Measurements from ENCODE around the gene PIMREG. TPM values are rescaled to one million over a fixed set of nuclear protein-coding genes. Genes with fewer than 3 reads are reported as not detected.

The PIMREG gene
- polyA plus RNA-seq, 6 donors from 2014 or later: not detected

DNA sequence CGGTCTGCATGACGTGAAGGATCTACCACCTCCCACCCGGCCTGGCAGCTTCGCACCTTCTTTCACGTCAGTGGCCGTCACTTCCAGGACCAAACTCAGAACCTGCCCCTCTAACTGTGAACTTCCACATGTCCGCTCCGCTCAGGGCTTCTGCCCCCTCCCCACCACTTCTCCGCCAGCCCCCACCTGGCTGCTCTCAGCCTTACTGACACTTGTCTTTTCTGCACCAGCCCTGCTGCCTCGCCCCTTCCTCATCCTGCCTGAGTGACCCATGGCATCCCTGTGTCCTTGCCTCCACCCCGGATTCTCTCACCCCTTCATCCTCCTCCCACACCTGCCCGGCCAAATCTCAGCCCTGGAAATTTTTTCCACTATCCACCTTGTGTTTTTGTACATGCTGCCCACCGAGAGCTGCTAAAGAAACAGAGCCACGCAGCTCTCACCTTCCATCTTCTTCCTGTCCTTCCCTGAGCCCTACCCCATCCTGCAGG is 14.2 kb downstream of the PIMREG start:
- Mint-ChIP-seq H3K27ac (no peak overlapping the region), H3K36me3 (no peaks in the 10 kb centered on the region), H3K27me3 (no peaks in the 10 kb centered on the region), H3K4me1 (peaks cover 17 to 23% (median 18%) of the 10 kb centered on the region in 3 donors), H3K9me3 (no peaks in the 10 kb centered on the region), H3K4me3 (no peak overlapping the region)
- DNase-seq: no peak
- ATAC-seq (ENCODE audit: low read depth in 2 of 2): no peak

DNA sequence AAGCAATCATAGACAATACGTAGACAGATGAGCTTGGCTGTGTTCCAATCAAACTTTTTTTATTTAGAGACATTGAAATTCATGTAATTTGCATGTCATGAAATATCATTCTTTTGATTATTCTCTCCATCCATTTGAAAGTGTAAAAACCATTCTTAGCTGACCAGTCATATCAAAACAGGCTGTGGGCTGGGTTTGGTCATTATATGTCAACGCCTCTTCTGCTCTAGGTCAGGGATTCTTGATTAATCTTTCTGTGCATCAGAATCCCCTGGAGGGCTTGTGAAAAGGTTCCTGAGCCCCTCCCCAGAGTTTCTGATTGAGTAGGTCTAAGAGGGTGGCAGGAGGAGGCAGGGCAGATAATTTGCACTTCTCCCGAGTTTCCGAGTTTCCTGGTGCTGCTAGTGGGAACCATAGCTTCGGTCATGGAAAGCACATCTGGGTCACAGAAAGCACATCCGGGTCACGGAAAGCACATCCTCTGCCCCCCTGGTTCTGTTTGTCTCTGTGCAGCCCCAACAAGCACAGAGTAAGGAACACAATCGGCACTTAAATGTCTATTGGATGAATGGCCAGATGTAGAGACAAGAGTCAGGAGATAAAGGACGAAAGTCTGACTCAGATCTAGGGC is 16.4 kb downstream of the PIMREG start:
- ATAC-seq (ENCODE audit: low read depth in 2 of 2) (no peak), DNase-seq (no peak)
- Mint-ChIP-seq H3K36me3 (no peaks in the 10 kb centered on the region), H3K4me1 (peaks cover 8 to 12% (median 11%) of the 10 kb centered on the region in 3 donors), H3K4me3 (no peak overlapping the region), H3K27ac (no peak overlapping the region), H3K27me3 (peaks cover 0 to 3% (median 0%) of the 10 kb centered on the region in 3 donors), H3K9me3 (no peaks in the 10 kb centered on the region)

DNA sequence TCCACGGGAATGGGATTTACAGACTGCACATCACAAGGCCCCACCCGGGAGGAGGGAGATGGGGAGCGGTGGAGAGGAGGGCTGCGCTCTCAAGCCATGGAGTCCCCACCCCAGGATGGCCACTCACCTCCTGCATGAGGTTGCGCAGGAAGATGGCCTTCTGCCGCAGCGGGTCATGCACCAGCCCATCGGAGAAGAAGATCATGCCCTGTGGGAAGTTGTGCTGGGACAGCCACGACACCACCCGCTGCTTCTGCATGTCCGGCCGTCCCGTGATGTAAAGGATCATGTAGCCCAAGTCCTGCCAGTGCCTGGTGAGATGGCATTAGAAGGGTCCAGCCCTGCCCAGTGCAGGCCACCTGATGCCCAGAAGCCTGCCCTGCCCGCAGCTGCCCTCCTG is 17.0 kb downstream of the PIMREG start:
- Mint-ChIP-seq H3K9me3 (no peaks in the 10 kb centered on the region), H3K27ac (no peak overlapping the region), H3K4me3 (no peak overlapping the region), H3K4me1 (peaks cover 6 to 11% (median 10%) of the 10 kb centered on the region in 3 donors), H3K36me3 (no peaks in the 10 kb centered on the region), H3K27me3 (peaks cover 0 to 9% (median 0%) of the 10 kb centered on the region in 3 donors)
- DNase-seq: no peak
- no peak for ATAC-seq (ENCODE audit: low read depth in 2 of 2)

DNA sequence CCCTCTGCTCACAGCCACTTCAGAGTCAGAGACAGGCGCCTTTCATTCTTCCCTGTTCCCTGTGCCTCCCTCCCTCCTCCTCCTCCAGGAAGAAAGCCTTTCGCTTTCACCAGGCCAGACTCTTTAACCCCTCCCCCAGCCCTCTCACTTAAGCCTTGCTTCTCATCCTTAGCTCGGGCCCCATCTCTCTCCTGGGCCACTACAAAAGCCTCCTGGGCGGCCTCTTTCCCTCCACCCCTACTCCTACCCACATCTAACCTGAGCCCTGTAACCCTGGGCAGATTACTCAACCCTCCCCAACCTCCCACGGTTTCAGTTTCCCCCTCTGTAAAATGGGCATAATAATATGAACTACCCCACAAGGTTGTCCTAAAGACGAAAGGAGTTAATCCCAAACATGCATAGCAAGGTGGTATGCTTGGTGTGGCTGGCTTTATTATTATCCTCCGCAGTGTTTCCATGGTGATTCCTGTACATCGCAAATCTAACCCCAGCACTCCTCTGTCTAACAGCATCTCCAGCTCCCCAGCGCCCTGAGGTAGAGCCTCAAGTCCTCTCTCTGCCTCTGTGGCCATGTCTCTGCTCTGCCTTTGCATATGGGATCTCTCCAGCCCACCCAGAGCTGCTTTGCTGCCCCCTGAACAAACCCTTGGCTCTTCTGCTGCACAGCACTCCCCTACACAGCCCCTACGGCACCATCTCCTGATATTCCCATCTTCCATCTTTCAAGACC is 17.7 kb downstream of the PIMREG start:
- Mint-ChIP-seq H3K9me3 (no peaks in the 10 kb centered on the region), H3K27me3 (peaks cover 0 to 12% (median 0%) of the 10 kb centered on the region in 3 donors), H3K4me3 (no peak overlapping the region), H3K27ac (peak overlapping the region in 2 of 6 donors; percentile 65 to 70), H3K36me3 (no peaks in the 10 kb centered on the region), H3K4me1 (peaks cover 3 to 4% (median 3%) of the 10 kb centered on the region in 3 donors)
- DNase-seq: no peak
- ATAC-seq (ENCODE audit: low read depth in 2 of 2): no peak

DNA sequence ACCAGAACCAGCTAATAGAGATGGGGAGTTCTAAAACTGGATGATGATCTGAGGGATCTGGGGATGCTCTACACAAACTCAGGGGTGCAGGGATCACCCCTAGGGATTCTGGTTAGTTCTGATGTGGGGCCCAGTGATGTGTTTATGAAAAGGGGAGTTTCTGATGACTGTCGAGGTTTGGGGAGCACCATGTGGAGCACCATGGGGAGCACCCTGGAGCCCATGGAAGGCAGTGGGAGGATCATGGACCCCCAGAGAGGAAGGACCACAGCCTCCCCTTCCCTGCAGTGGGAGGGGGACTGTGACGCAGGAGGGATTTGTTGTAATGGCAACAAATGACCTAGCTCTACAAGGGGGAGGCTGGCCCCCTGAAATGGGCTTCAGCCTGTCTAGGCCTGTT is 18.4 kb downstream of the PIMREG start:
- H3K27me3 Mint-ChIP-seq: peaks cover 0 to 12% (median 2%) of the 10 kb centered on the region in 3 donors
- peak overlapping the region in 1 of 6 donors; percentile 90 for H3K27ac Mint-ChIP-seq
- no peaks in the 10 kb centered on the region for H3K4me1 Mint-ChIP-seq
- H3K4me3 Mint-ChIP-seq: no peak overlapping the region
- no peaks in the 10 kb centered on the region for H3K36me3 Mint-ChIP-seq
- ATAC-seq (ENCODE audit: low read depth in 2 of 2) (no peak), DNase-seq (no peak)
- no peaks in the 10 kb centered on the region for H3K9me3 Mint-ChIP-seq

DNA sequence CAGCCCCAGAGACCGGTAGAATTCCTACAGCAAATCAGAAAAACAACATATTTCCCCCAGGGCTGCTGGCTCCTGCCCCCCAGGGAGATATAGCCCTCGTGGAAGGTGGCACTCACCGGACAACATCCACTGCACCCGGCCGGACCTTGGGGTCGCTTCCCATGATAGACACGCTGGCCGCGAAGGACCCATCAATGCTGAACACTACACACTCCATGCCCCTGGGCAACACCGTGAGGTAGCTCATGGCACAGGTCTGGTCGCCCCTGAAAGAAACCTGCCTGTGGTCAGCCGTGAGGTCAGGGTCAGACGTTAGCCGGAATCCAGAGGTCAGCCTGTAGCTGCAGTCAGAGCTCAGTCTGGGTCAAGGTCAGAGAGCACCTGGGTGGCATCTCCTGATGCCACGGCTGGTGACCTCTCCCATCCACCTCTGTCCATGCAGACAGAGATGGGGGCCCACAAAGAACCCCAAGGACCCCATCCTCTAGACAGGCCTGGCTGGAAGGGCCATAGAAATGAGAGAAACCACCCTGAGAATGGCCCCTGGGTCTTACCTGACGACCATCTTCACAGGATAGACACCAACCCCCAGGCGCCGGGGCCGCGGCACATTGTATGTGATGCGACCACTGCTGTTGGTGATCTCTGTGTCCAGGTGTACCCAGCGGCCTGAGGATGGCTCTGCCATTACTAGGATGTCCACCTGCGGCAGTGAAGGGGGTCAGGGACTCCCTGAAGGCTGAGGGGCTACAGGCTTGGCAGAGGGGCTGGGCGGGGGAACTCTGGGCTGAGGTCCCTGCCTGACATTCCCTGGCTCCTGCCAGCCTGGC is 19.6 kb downstream of the PIMREG start:
- Mint-ChIP-seq H3K36me3 (no peaks in the 10 kb centered on the region), H3K9me3 (no peaks in the 10 kb centered on the region), H3K27me3 (peaks cover 4 to 18% (median 6%) of the 10 kb centered on the region in 3 donors), H3K4me3 (no peak overlapping the region), H3K27ac (no peak overlapping the region), H3K4me1 (no peaks in the 10 kb centered on the region)
- ATAC-seq (ENCODE audit: low read depth in 2 of 2) (no peak), DNase-seq (no peak)

DNA sequence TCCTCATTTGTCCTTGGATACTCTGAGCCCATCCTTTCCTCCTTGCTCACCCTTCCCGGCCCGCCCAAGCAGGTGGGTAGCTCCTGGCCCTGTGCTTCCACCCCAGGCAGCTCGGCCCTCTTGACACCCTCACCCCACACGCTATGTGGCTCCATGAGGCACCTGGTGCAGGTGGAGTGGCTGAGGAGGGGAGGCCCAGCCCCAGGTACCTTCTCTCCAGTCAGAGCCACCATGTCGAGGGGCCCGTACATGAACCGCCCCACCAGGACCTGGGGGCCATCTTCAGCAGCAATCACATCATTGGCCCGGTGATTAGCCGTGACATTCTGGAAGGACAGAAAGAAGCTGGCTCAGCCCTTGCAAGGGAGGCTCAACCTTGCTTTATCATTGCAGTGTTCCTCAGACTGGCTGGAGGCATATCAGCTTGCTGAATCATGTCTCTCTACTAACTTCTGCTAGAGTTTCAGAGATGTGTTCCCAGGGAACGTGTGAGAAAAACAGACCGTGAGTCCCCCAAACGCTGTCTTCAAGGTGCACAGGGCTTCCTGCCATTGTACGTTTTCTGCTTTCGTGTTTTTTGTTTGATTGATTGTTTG is 20.3 kb downstream of the PIMREG start:
- no peaks in the 10 kb centered on the region for H3K9me3 Mint-ChIP-seq
- no peak for ATAC-seq (ENCODE audit: low read depth in 2 of 2)

DNA sequence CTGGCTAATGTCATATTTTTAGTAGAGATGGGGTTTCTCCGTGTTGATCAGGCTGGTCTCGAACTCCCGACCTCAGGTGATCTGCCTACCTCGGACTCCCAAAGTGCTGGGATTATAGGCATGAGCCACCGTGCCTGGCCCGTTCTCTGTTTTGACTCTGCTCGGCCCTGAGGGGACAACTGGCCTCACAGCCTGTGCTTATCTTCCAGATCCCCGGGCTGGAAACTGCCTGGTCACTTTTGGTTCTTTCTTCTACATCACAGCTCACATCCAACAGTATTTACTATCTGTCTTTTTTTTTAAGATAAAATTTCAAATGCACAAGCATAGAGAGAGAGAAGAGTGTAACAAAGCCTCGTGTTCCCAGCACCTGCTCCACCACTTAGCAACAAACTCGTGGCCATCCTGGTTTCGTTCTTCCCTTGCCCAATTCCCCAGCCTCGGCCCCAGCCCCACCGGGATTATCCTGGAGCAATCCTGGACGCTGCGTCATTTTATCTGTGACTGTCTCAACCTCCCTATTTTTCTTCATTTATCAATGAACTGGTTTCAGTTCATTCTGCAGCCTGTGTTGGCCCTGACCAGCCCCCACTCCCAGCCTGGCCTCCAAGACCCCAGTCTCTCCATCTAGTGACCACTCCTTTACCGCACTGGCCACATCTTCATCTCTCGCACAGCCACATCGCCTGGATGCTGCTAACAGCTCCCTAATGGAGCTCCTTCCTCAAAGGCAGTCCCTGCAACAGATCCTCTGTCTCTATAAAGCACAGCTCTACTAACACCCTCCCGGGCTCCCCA is 21.1 kb downstream of the PIMREG start:
- no peaks in the 10 kb centered on the region for H3K4me1 Mint-ChIP-seq
- no peaks in the 10 kb centered on the region for H3K9me3 Mint-ChIP-seq
- H3K27me3 Mint-ChIP-seq: peaks cover 4 to 24% (median 19%) of the 10 kb centered on the region in 3 donors
- no peaks in the 10 kb centered on the region for H3K36me3 Mint-ChIP-seq
- ATAC-seq (ENCODE audit: low read depth in 2 of 2) (no peak), DNase-seq (no peak)
- peak overlapping the region in 2 of 6 donors; percentile 2 to 59 for H3K27ac Mint-ChIP-seq
- no peak overlapping the region for H3K4me3 Mint-ChIP-seq

More for the DNA sequence above, 20.3 kb downstream of the PIMREG start:
- H3K36me3 Mint-ChIP-seq: no peaks in the 10 kb centered on the region
- no peak for DNase-seq
- peaks cover 4 to 24% (median 13%) of the 10 kb centered on the region in 3 donors for H3K27me3 Mint-ChIP-seq
- no peaks in the 10 kb centered on the region for H3K4me1 Mint-ChIP-seq
- peak overlapping the region in 1 of 6 donors; percentile 35 for H3K27ac Mint-ChIP-seq
- no peak overlapping the region for H3K4me3 Mint-ChIP-seq

DNA sequence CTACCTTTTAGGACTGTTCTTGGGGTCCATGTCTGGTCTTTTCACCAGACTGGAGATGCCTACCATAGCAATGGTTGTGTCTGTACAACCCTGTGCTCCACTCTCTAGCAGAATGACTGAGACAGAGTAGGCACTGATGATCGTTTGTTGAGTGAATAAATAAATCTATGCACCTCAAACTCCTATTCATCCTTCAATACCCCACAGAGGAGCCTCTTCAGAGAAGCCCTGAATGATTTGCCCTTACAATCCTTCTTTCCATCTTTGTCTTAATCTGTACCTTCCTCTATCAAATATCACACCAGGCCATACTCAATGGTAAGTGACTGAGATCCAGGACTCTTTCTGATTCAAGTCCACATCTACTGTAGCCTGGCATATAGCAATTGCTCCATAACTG is 23.3 kb downstream of the PIMREG start:
- no peak overlapping the region for H3K4me3 Mint-ChIP-seq
- no peak for DNase-seq
- H3K9me3 Mint-ChIP-seq: no peaks in the 10 kb centered on the region
- H3K27me3 Mint-ChIP-seq: peaks cover 4 to 24% (median 19%) of the 10 kb centered on the region in 3 donors
- ATAC-seq (ENCODE audit: low read depth in 2 of 2): no peak
- no peaks in the 10 kb centered on the region for H3K36me3 Mint-ChIP-seq
- no peak overlapping the region for H3K27ac Mint-ChIP-seq
- H3K4me1 Mint-ChIP-seq: no peaks in the 10 kb centered on the region

DNA sequence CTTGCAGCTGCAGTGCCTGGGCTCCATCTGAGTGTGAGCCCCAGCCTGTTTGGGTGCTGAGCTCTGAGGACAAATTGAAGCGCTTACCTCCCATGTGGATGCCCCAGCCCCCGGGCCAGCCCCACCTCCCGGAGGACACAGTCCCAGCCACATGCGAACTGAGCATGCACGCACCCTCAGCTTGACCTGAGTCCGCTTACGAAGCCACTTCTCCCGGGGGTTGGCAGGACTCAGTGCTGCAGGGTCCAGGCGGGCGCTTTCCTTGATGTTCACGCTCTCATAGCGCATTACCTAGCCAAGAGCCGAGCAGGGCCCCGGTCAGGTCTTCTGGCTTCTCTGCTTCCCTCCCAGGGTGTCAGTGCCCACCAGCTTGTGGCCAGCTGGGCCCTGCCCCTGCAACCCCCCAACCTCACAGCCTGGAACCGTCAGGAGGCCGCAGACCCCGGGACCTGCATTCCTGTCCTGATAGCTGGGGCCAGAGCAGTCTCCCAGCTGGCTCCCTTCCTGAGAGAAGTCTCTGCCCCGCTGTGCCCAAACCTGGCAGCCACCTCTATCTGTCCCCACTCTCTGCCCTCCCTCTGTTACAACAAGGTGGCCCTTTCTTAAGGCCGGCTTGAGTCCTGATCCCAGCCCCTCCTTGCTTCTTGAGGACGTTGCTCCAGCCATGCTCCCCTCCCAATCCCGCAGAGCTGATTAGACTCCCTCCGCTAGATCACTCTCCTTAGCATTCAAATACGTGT is 24.0 kb downstream of the PIMREG start:
- ATAC-seq (ENCODE audit: low read depth in 2 of 2) (no peak), DNase-seq (no peak)
- Mint-ChIP-seq H3K27me3 (peaks cover 4 to 24% (median 19%) of the 10 kb centered on the region in 3 donors), H3K4me1 (peaks cover 3 to 5% (median 3%) of the 10 kb centered on the region in 3 donors), H3K4me3 (no peak overlapping the region), H3K36me3 (no peaks in the 10 kb centered on the region), H3K9me3 (no peaks in the 10 kb centered on the region), H3K27ac (peak overlapping the region in 2 of 6 donors; percentile 25 to 44)

DNA sequence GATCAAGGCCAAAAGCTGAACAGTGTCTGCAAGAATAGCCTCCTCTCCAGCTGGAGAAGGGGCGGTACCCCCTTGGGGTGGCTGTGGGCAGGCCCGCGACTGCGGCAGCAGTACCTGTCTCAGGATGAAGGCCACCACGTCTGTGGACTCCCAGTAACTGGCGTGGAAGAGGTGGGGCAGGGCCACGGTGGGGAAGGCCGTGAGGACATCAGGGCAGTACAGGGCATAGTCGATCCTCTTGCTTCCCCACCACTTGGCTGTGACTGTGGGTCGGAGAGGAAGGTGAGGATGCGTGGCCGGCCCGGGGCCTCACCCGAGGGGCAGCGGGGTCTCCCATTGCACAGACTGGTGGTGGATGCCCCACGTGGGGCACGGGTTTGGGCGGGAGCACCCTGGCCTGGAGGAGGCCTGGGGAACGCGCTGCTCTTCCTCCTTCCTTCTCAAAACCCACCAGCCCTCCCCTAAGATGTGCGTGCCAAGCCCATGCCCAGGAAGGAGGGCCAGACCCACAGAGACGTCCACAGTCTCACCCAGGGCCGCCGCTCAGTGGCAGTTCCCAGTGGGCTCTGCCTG is 26.0 kb downstream of the PIMREG start:
- peaks cover 3 to 7% (median 6%) of the 10 kb centered on the region in 3 donors for H3K4me1 Mint-ChIP-seq
- H3K36me3 Mint-ChIP-seq: no peaks in the 10 kb centered on the region
- H3K27me3 Mint-ChIP-seq: peaks cover 4 to 24% (median 19%) of the 10 kb centered on the region in 3 donors
- DNase-seq (no peak), ATAC-seq (ENCODE audit: low read depth in 2 of 2) (no peak)
- H3K4me3 Mint-ChIP-seq: no peak overlapping the region
- no peak overlapping the region for H3K27ac Mint-ChIP-seq
- no peaks in the 10 kb centered on the region for H3K9me3 Mint-ChIP-seq

Data from naive B cell (primary cell).